ENCODE measurements around the gene ITSN1. TPM values are rescaled to one million over a fixed set of nuclear protein-coding genes. Genes with fewer than 3 reads are reported as not detected.

ITSN1 gene
- total RNA-seq, 1 donor from 2014 or later = 4.8 TPM

DNA sequence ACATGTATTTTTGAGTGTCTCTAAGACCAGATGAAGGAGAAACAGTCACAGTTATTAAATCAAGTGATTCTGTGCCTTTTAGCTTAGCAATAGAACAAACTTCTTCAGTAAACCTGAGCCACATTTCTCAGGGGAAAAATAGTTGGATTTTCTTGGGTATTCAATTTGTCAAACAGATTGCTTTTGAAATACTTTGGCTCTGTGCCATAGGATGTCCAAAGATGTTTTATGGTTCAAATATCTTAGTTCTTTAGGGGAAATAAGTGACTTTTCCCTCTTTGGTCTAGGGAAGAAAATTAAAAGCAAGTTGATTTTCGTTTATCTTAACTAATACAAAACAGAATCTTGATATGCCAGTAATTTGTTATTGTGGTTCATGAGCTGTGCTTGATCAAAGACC is 147.4 kb downstream of the ITSN1 start:
- Mint-ChIP-seq H3K4me3 (no peak overlapping the region), H3K27me3 (peaks cover 5% of the 10 kb centered on the region), H3K4me1 (no peaks in the 10 kb centered on the region), H3K27ac (no peak overlapping the region), H3K9me3 (no peaks in the 10 kb centered on the region), H3K36me3 (ENCODE audit: low read depth) (no peaks in the 10 kb centered on the region)
- DNase-seq = no peak
- intact Hi-C loops (cut with micrococcal nuclease) = no loop called here

DNA sequence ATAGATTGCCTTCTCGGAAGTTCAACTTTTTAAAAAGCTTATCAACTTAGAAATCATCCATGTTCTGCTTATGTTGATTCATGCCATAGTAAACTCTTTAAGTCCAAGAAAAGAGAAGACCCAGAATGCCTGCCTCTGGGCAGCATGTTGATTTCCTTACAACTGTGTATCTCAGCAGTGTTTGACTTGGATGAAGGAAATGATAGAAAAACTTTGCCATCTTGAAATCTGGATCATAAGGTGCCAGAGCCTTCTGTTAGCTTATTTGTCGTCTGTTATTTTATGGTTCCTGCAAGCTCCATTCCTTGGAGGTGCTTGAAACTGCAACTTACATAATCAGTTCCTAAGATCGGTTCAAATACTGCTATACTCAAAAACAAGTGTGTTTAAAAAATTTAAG is 148.8 kb downstream of the ITSN1 start:
- Mint-ChIP-seq H3K27ac (no peak overlapping the region), H3K4me1 (no peaks in the 10 kb centered on the region), H3K9me3 (no peaks in the 10 kb centered on the region), H3K36me3 (ENCODE audit: low read depth) (no peaks in the 10 kb centered on the region), H3K4me3 (no peak overlapping the region), H3K27me3 (peaks cover 5% of the 10 kb centered on the region)
- DNase-seq = no peak
- intact Hi-C loops (cut with micrococcal nuclease) = no loop called here

DNA sequence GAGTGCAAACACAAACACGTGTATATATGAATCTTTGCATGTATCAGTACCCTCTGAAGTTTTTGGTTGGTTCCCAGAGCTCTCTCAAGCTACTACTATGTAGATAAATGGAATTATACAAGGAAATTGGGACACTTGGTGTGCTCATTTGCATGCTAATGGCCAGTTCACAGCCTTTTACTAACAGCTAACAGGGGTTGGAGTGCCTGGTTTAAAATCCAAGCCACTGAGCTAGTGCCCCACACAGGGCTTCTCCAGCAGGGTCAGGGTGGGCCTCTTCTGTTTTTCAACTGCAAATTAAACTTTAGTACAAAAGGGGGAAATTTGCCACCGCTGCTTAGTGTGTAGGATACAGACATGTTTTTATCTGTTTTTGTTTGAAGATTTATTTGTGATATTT is 152.3 kb downstream of the ITSN1 start:
- Mint-ChIP-seq H3K27ac (no peak overlapping the region), H3K4me1 (no peaks in the 10 kb centered on the region)

DNA sequence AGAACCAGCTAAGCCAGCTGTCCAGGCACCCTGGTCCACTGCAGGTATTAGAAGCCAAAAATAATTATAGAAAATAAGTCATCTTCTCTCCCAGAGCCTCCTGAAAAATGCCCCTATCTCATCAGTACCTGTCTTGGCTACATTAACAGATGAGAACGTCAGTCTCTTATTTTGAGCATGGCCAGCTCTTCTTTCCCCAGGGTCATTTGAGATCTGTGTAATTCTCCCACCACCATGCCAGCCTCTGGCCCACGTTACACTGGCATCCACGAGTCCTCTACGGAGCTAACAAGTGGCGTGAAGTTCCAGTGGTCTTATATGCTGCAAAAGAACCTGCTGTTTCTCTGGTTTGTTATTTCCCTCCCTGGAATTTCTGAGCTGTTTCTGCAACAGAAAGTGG is 155.3 kb downstream of the ITSN1 start:
- H3K9me3 Mint-ChIP-seq = no peaks in the 10 kb centered on the region
- H3K27me3 Mint-ChIP-seq = no peaks in the 10 kb centered on the region
- no peak for DNase-seq
- no peak overlapping the region for H3K4me3 Mint-ChIP-seq
- no peaks in the 10 kb centered on the region for H3K36me3 Mint-ChIP-seq (ENCODE audit: low read depth)
- H3K4me1 Mint-ChIP-seq = no peaks in the 10 kb centered on the region
- intact Hi-C loops (cut with micrococcal nuclease) = no loop called here
- H3K27ac Mint-ChIP-seq = no peak overlapping the region

More for the DNA sequence above, 152.3 kb downstream of the ITSN1 start:
- H3K4me3 Mint-ChIP-seq = no peak overlapping the region
- H3K27me3 Mint-ChIP-seq = peaks cover 2% of the 10 kb centered on the region
- H3K9me3 Mint-ChIP-seq = no peaks in the 10 kb centered on the region
- no peak for DNase-seq
- intact Hi-C loops (cut with micrococcal nuclease) = no loop called here
- no peaks in the 10 kb centered on the region for H3K36me3 Mint-ChIP-seq (ENCODE audit: low read depth)

DNA sequence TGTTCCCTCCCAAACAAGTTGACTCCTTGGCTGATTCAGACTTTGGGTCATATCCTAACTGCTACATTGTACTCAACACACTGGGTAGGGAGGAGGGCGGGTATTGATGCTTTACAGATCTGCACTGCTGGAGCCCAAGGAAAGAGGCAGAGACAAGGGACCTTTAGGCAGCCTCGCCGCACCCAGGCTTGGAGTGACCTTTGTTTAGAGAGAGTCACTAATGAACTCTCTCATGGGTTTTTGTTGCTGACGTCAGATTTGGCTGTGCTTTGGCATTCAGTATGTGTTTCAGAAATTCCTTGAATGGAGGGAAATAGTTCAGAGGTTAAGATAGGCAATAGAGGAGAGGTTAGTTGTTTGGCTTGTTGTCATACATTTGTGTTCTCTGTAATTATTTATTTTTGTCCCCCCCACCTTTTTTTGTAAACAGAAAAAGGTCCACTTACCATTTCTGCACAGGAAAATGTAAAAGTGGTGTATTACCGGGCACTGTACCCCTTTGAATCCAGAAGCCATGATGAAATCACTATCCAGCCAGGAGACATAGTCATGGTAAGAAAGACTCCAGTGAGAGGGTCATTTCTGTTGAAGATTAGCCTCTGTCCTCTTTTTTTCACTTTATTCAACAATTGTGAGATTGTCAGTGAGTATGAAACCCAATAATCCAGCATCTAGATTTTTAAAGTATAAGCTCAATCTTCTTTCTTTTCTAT is 157.2 kb downstream of the ITSN1 start:
- no peak for DNase-seq

DNA sequence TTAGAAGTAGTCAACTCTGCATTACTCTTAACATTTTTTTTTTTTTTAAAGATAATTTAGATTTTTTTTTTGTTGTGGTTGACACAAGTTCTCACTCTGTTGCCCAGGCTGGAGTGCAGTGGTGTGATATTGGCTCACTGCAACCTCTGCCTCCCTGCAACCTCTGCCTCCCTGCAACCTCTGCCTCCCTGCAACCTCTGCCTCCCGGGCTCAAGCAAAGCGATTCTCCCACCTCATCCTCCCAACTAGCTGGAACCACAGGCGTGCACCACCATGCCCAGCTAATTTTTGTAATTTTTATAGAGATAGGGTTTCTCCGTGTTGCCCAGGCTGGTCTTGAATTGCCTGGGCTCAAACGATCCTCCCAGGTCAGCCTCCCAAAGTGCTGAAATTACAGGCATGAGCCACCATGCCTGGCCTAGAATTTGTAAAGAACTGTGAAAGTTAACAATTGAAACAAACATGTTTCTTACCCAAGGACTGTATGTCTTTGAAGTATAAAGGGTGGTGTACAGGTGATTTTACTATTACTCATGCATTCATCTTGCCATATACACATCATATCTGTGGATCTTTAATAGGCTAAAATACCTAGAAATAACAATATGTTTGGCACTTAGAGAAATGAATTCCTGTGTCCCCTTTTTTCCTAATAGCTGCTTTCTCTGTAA is 158.6 kb downstream of the ITSN1 start:
- Mint-ChIP-seq H3K27me3 (no peaks in the 10 kb centered on the region), H3K27ac (no peak overlapping the region), H3K36me3 (ENCODE audit: low read depth) (no peaks in the 10 kb centered on the region), H3K4me1 (no peaks in the 10 kb centered on the region), H3K9me3 (no peaks in the 10 kb centered on the region), H3K4me3 (no peak overlapping the region)
- intact Hi-C loops (cut with micrococcal nuclease) = no loop called here
- no peak for DNase-seq

More for the DNA sequence above, 157.2 kb downstream of the ITSN1 start:
- intact Hi-C loops (cut with micrococcal nuclease) = no loop called here
- Mint-ChIP-seq H3K36me3 (ENCODE audit: low read depth) (no peaks in the 10 kb centered on the region), H3K4me1 (no peaks in the 10 kb centered on the region), H3K27me3 (no peaks in the 10 kb centered on the region), H3K4me3 (no peak overlapping the region), H3K27ac (no peak overlapping the region), H3K9me3 (no peaks in the 10 kb centered on the region)

DNA sequence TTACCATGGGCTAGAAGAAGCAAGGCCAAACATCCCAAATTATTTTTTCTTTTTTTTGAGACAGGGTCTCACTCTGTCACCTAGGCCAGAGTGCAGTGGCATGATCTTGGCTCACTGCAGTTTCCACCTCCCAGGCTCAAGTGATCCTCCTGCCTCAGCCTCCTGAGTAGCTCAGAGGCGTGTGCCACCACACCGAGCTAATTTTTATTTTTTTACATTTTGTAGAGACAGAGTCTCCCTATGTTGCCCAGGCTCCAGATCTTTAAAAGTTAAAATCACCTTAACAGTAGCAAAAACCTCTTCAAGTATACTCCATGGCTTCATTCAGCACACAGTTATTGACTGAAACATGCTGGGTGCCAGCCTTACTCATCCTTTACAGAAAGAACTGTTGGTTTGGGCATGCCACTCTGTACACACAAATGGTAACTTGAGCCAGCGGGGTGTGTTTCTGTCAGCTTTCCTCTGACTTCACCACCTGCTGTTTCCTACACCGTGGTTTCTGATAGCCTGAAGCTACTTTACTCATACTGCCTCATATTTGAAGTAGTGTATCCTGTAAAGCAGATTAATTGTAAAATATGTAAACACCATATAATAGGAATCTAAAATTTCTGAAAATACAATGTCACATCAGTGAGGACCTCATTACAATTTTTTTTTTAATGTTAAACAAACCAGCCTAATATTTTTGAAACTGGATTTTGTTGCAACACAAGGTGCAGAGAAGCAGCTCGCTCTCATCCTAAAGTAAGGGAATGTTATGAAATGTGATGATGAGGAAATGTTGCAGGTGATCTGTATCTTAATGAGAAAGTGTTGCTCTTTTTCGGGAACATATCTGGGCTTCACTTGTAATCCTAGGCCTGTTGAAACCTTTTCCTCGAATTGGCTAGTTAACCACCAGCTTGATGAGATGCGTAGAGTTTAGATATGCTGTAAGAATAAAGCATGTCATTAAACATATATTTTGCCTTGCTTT is 159.4 kb downstream of the ITSN1 start:
- no peak overlapping the region for H3K4me3 Mint-ChIP-seq
- no peaks in the 10 kb centered on the region for H3K4me1 Mint-ChIP-seq
- H3K36me3 Mint-ChIP-seq (ENCODE audit: low read depth) = no peaks in the 10 kb centered on the region
- no peak overlapping the region for H3K27ac Mint-ChIP-seq
- no peaks in the 10 kb centered on the region for H3K9me3 Mint-ChIP-seq
- H3K27me3 Mint-ChIP-seq = no peaks in the 10 kb centered on the region
- intact Hi-C loops (cut with micrococcal nuclease) = no loop called here
- DNase-seq = no peak

DNA sequence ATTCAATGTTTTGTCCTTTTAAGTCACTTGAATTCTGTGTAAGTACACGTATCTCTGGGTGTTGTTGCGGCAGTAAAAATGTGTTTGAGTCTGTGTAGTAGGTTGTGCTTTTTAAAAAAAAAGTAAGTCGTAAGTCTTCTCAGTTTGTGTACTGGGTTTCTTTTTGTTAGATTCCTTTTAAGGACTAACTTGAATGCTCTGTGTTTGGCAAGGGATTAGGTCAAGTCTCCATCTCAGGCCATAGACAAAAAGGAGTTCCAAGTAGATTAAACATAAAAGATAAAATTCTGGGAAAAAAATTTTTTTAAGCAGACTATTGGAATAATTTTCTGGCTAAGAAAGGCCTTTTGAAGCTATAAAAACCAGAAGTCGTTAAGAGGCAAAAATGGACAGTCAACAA is 160.2 kb downstream of the ITSN1 start:
- no peaks in the 10 kb centered on the region for H3K36me3 Mint-ChIP-seq (ENCODE audit: low read depth)
- no peak overlapping the region for H3K27ac Mint-ChIP-seq
- H3K4me1 Mint-ChIP-seq = no peaks in the 10 kb centered on the region
- H3K9me3 Mint-ChIP-seq = no peaks in the 10 kb centered on the region
- no peak for DNase-seq
- no peak overlapping the region for H3K4me3 Mint-ChIP-seq
- intact Hi-C loops (cut with micrococcal nuclease) = no loop called here
- H3K27me3 Mint-ChIP-seq = no peaks in the 10 kb centered on the region

DNA sequence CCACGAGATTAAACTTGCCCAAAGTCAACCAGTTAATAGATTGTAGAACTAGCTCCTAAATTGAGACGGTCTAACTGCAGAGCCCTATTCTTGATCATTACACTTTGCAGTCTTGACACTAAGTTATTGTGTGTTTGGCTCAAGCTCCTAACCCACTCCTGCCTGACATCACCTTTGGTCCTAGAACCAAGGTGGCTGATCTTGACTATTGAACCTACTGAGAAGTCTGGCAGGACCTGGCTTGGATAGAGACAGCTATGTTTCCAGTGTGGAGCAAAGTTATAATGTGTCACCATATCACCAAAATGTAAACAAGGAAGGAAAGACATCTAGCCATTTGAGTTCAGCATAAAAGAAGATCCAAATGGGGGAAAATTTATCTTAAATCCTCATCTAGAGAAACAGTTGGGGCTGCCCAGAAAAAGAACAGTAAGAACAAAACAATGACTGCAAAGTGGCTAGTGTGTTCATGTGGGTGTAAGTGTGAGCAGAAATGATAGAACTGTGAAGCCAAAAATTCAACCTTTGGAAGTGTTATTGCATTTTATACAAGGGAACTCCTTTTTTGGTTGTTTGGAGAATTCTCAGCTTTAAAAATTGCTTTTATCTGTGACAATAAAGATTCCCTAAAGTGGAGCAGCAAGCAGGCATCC is 166.5 kb downstream of the ITSN1 start:
- Mint-ChIP-seq H3K27ac (no peak overlapping the region), H3K4me3 (no peak overlapping the region), H3K27me3 (no peaks in the 10 kb centered on the region), H3K9me3 (no peaks in the 10 kb centered on the region), H3K36me3 (ENCODE audit: low read depth) (no peaks in the 10 kb centered on the region), H3K4me1 (peaks cover 3% of the 10 kb centered on the region)
- no peak for DNase-seq
- intact Hi-C loops (cut with micrococcal nuclease) = no loop called here

DNA sequence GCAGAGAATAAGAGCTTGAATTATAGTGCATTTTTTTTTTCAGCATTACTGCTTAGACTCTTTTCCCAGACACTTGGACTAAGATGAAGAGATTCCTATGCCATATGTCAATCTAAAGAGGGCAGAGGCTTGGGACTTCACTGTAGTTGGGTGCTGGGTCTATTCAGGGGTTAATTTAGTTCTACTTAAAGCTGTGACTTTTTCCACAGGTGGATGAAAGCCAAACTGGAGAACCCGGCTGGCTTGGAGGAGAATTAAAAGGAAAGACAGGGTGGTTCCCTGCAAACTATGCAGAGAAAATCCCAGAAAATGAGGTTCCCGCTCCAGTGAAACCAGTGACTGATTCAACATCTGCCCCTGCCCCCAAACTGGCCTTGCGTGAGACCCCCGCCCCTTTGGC is 168.5 kb downstream of the ITSN1 start:
- DNase-seq = no peak
- Mint-ChIP-seq H3K9me3 (no peaks in the 10 kb centered on the region), H3K4me1 (peaks cover 10% of the 10 kb centered on the region), H3K4me3 (no peak overlapping the region), H3K27me3 (no peaks in the 10 kb centered on the region), H3K36me3 (ENCODE audit: low read depth) (no peaks in the 10 kb centered on the region), H3K27ac (no peak overlapping the region)
- intact Hi-C loops (cut with micrococcal nuclease) = no loop called here

DNA sequence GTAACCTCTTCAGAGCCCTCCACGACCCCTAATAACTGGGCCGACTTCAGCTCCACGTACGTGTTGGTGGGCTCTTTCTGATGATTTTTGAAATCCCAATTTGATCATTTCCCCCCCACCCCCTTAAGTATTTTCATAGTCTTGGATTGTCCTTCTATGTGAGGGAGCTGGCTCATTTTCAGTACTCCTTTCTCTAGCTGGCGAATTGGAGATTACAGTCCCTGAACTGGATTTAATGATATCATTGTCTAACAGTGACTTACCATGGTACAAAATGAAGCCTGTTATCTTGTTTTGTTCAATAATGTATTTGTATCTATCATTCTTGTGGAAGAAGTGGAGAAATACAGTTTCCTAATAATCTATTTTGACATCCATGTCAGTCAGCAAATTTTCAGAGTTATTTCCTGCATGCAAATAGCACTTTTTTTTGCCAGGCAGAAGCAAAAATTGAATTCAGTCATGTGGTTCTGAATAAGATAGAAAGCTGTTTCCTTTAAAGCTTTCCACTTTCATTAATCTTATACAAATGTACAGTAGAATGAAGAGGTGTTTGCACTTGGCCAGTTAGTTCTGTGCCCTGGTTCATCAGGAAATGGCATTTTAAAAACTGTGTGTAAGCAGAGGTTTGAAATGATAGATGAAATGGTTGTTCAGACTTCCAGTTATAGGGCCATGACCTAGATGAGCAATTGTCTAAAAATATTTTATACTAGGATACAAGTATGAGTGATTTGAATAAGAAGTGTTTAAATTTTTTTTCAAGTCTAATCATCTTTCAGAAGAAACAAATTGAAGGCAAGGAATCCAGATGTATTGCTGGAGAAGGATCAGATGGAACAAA is 169.1 kb downstream of the ITSN1 start:
- H3K27ac Mint-ChIP-seq = no peak overlapping the region
- H3K36me3 Mint-ChIP-seq (ENCODE audit: low read depth) = no peaks in the 10 kb centered on the region
- H3K4me1 Mint-ChIP-seq = peaks cover 10% of the 10 kb centered on the region
- no peak for DNase-seq
- H3K27me3 Mint-ChIP-seq = no peaks in the 10 kb centered on the region
- no peaks in the 10 kb centered on the region for H3K9me3 Mint-ChIP-seq
- H3K4me3 Mint-ChIP-seq = no peak overlapping the region
- intact Hi-C loops (cut with micrococcal nuclease) = no loop called here

DNA sequence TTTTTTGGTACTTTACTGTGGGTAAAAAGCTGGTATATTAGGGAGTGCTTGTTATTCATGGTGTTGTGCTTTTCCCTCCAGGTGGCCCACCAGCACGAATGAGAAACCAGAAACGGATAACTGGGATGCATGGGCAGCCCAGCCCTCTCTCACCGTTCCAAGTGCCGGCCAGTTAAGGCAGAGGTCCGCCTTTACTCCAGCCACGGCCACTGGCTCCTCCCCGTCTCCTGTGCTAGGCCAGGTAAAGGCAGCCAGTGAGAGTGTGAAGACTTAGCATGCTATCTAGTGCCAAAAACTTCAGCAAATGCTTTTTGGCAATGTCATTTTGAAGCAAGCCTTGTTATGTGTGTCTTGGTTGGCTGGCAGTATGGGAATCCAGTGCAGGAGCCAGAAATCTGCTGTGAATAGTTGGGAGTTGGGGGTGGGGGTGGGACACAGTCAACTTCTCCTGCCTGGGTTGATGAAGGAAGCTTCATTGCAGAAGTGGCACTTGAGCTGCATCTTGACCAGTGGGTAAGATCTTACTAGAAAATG is 171.6 kb downstream of the ITSN1 start:
- intact Hi-C loops (cut with micrococcal nuclease) = no loop called here
- H3K36me3 Mint-ChIP-seq (ENCODE audit: low read depth) = no peaks in the 10 kb centered on the region
- no peaks in the 10 kb centered on the region for H3K9me3 Mint-ChIP-seq
- no peak for DNase-seq
- H3K27ac Mint-ChIP-seq = no peak overlapping the region
- H3K4me3 Mint-ChIP-seq = no peak overlapping the region
- H3K4me1 Mint-ChIP-seq = peaks cover 8% of the 10 kb centered on the region
- H3K27me3 Mint-ChIP-seq = no peaks in the 10 kb centered on the region

Measured in activated CD4-positive, alpha-beta T cell treated with anti-CD3 and anti-CD28 coated beads, Interleukin-2, amount 10 ng/mL, durations not matched to agents 24 days and 14 days (primary cell).